MM.1S (cell line): Measurements from ENCODE around the gene PCNX1.
A peak's percentile ranks its signal among the peaks of the same experiment; 100 is the strongest.

Source experiments
- DNase-seq: peaks from one replicate; pipeline ENCODE4 v3.0.0-alpha.2; 2015
- H2AFZ ChIP-seq: fragments of 300-600 bp; sonication (generic); 2 replicates; pipeline ENCODE4 v1.6.0; 2016; ENCODE audit warnings: antibody characterized with exemption, low read length
- H3F3A ChIP-seq: fragments of 300-600 bp; sonication (generic); 2 replicates; pipeline ENCODE4 v1.6.1; 2016; ENCODE audit warnings: mild to moderate bottlenecking, antibody characterized with exemption, low read length, moderate library complexity, mixed read lengths; ENCODE audit not compliant: insufficient read depth
- H3K27ac ChIP-seq: fragments of 300-600 bp; sonication (generic); 2 replicates; pipeline ENCODE4 v1.5.1; 2016; ENCODE audit warnings: mild to moderate bottlenecking, low read length
- H3K27me3 ChIP-seq: fragments of 300-600 bp; sonication (generic); replicated peaks from 2 replicates; pipeline ENCODE4 v1.6.0; 2016; ENCODE audit warnings: low read length; ENCODE audit not compliant: insufficient read depth
- H3K36me3 ChIP-seq: fragments of 300-600 bp; sonication (generic); replicated peaks from 2 replicates; pipeline ENCODE4 v1.6.1; 2016; ENCODE audit warnings: mild to moderate bottlenecking, low read length, mixed read lengths; ENCODE audit not compliant: insufficient read depth
- H3K4me1 ChIP-seq: fragments of 300-600 bp; sonication (generic); 2 replicates; pipeline ENCODE4 v1.6.1; 2016; ENCODE audit warnings: low read length, mixed read lengths
- H3K4me2 ChIP-seq: fragments of 300-600 bp; sonication (generic); 2 replicates; pipeline ENCODE4 v1.6.0; 2016; ENCODE audit warnings: low read depth, low read length
- H3K4me3 ChIP-seq: fragments of 300-600 bp; sonication (generic); 2 replicates; pipeline ENCODE4 v1.5.1; 2016; ENCODE audit warnings: low read length, mixed read lengths
- H3K79me2 ChIP-seq: fragments of 300-600 bp; sonication (generic); 2 replicates; pipeline ENCODE4 v1.6.1; 2016; ENCODE audit warnings: mixed run types, low read length, mixed read lengths
- H3K9ac ChIP-seq: fragments of 300-600 bp; sonication (generic); 2 replicates; pipeline ENCODE4 v1.6.1; 2016; ENCODE audit warnings: low read length, mixed read lengths
- H3K9me2 ChIP-seq: fragments of 300-600 bp; sonication (generic); replicated peaks from 2 replicates; pipeline ENCODE4 v1.6.1; 2016; ENCODE audit warnings: mild to moderate bottlenecking, low read length, mixed read lengths; ENCODE audit not compliant: insufficient read depth
- H3K9me3 ChIP-seq: fragments of 300-600 bp; sonication (generic); replicated peaks from 2 replicates; pipeline ENCODE4 v1.6.1; 2016; ENCODE audit warnings: mild to moderate bottlenecking, low read length, mixed read lengths; ENCODE audit not compliant: insufficient read depth
- H4K20me1 ChIP-seq: fragments of 300-600 bp; sonication (generic); 2 replicates; pipeline ENCODE4 v1.6.1; 2016; ENCODE audit warnings: mild to moderate bottlenecking, low read length, moderate library complexity, mixed read lengths; ENCODE audit not compliant: insufficient read depth
- EZH2 ChIP-seq: fragments of 300-600 bp; sonication (generic); optimal IDR thresholded peaks from 2 replicates; pipeline ENCODE3; 2017; ENCODE audit warnings: low read depth, mild to moderate bottlenecking, antibody characterized with exemption, low read length, mixed read lengths
- EZH2phosphoT487 ChIP-seq: fragments of 300-600 bp; sonication (generic); IDR thresholded peaks from 2 replicates; pipeline ENCODE4 v1.6.1; 2018; ENCODE audit warnings: antibody characterized with exemption, low read length
- TF ChIP-seq, protein P1 (sequence below): fragments of 300-600 bp; sonication (generic); IDR thresholded peaks from 2 replicates; pipeline ENCODE4 v1.5.1; 2016; ENCODE audit warnings: antibody characterized with exemption, low read length, mixed read lengths

Gene PCNX1

GRCh38 chr14:71094722-71095121, 187.5 kb downstream of the PCNX1 start:
- no peak overlapping the region for H3K27ac ChIP-seq
- no peaks in the 10 kb centered on the region for H3K79me2 ChIP-seq
- H3K4me3 ChIP-seq = no peak overlapping the region
- no peak overlapping the region for H2AFZ ChIP-seq
- H4K20me1 ChIP-seq = no peaks in the 10 kb centered on the region
- no peaks in the 10 kb centered on the region for H3F3A ChIP-seq
- no peak overlapping the region for H3K9ac ChIP-seq
- no peak for TF ChIP-seq EZH2
- TF ChIP-seq, protein P1, sequence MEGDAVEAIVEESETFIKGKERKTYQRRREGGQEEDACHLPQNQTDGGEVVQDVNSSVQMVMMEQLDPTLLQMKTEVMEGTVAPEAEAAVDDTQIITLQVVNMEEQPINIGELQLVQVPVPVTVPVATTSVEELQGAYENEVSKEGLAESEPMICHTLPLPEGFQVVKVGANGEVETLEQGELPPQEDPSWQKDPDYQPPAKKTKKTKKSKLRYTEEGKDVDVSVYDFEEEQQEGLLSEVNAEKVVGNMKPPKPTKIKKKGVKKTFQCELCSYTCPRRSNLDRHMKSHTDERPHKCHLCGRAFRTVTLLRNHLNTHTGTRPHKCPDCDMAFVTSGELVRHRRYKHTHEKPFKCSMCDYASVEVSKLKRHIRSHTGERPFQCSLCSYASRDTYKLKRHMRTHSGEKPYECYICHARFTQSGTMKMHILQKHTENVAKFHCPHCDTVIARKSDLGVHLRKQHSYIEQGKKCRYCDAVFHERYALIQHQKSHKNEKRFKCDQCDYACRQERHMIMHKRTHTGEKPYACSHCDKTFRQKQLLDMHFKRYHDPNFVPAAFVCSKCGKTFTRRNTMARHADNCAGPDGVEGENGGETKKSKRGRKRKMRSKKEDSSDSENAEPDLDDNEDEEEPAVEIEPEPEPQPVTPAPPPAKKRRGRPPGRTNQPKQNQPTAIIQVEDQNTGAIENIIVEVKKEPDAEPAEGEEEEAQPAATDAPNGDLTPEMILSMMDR = no peak
- TF ChIP-seq EZH2phosphoT487 = no peak
- H3K9me3 ChIP-seq = no peaks in the 10 kb centered on the region
- H3K9me2 ChIP-seq = no peaks in the 10 kb centered on the region
- DNase-seq = no peak
- no peaks in the 10 kb centered on the region for H3K4me1 ChIP-seq
- H3K27me3 ChIP-seq = no peaks in the 10 kb centered on the region
- no peak overlapping the region for H3K4me2 ChIP-seq
- H3K36me3 ChIP-seq = no peaks in the 10 kb centered on the region

- no peaks in the 10 kb centered on the region for H3K9me2 ChIP-seq
- no peaks in the 10 kb centered on the region for H3K36me3 ChIP-seq
- H3K4me2 ChIP-seq = no peak overlapping the region
- H3K79me2 ChIP-seq = no peaks in the 10 kb centered on the region
- H4K20me1 ChIP-seq = no peaks in the 10 kb centered on the region
- H3K9me3 ChIP-seq = no peaks in the 10 kb centered on the region
- H3K27me3 ChIP-seq = no peaks in the 10 kb centered on the region
- no peaks in the 10 kb centered on the region for H3F3A ChIP-seq
- H3K4me1 ChIP-seq = no peaks in the 10 kb centered on the region
- H3K27ac ChIP-seq = no peak overlapping the region
- no peak for TF ChIP-seq EZH2
- TF ChIP-seq EZH2phosphoT487 = no peak
- TF ChIP-seq, protein P1 = no peak
- H3K4me3 ChIP-seq = no peak overlapping the region
- H3K9ac ChIP-seq = no peak overlapping the region
- no peak for DNase-seq
- no peak overlapping the region for H2AFZ ChIP-seq
Measured at GRCh38 chr14:71096947-71097346, 189.7 kb downstream of the PCNX1 start.

GRCh38 chr14:71103662-71104484, 196.6 kb downstream of the PCNX1 start:
- Histone ChIP-seq H3K36me3 (no peaks in the 10 kb centered on the region), H3K27ac (no peak overlapping the region), H4K20me1 (no peaks in the 10 kb centered on the region), H3K4me2 (no peak overlapping the region), H3K9ac (no peak overlapping the region), H3F3A (no peaks in the 10 kb centered on the region), H3K9me3 (no peaks in the 10 kb centered on the region), H3K27me3 (no peaks in the 10 kb centered on the region), H3K79me2 (no peaks in the 10 kb centered on the region), H3K4me3 (no peak overlapping the region), H3K9me2 (no peaks in the 10 kb centered on the region), H2AFZ (no peak overlapping the region), H3K4me1 (no peaks in the 10 kb centered on the region)
- DNase-seq = peak; percentile 33
- TF ChIP-seq EZH2 (no peak), EZH2phosphoT487 (no peak)
- TF ChIP-seq, protein P1 = peak; percentile 58
